Measurements from ENCODE around the gene SYT7.
"Not testable (repeated sequence)": the region's sequence is repeated elsewhere in the genome, so short reads cannot be mapped to it uniquely, and the experiment has no call there.

The SYT7 gene

GRCh38 chr11:61472868-61473267 is 108.0 kb downstream of the SYT7 start:
- no peak for DNase-seq

- no peak for DNase-seq
These were observed 108.6 kb downstream of the SYT7 start for GRCh38 chr11:61472282-61472681.

- no peak for DNase-seq
These were observed 112.9 kb downstream of the SYT7 start for GRCh38 chr11:61468002-61468401.

- not testable (repeated sequence) for DNase-seq
These were observed 113.3 kb downstream of the SYT7 start for GRCh38 chr11:61467602-61468001.

Data from NCI-H1092 treated with DMSO at 0.1 percent for 48 hours (cell line).